ENCODE results near the gene ATP6V0E2. TPM values are rescaled to one million over a fixed set of nuclear protein-coding genes. Genes with fewer than 3 reads are reported as not detected.

ATP6V0E2 gene
- total and polyA plus RNA-seq, 3 donors from 2014 or later: 14.0 to 37.1 (median 30.3) TPM

DNA sequence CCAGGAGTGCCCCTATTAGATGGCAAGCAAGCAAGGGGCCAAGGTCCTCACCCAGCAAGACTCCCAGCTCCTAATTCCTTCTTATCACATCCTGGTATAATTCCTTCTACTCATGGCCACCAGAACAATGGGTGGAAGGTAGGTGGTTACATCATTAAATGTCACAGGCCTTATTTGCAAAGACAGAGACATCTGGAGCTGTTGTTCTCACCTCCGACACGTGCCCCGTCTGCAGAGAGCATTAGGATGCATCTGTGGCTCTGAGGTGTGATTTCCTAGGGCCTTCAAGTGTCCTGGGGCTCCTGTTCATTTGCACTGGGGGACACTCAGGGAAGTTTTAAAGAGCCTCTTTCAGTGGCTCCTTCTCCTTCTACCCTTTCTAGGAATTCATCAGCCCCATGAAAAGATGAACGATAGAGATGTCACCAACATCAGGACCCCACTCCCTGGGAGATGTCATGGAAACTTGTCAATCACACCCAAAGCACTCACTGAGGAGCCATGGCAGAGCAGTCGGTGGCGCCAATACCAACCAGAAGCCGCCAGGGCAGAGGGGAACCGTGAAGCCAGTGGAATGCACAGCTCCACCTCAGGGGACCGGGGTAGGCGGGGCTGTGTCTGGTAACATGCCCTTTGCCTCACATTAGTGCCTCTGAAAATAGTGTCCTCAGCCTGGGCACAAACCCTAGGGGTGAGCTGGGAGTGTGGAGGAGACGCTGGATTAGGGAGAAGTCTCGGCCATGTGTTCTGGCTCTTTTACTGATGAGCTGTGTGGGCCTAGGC, 2.9 kb upstream of the ATP6V0E2 start:
- Histone ChIP-seq H3K27me3 (no peaks in the 10 kb centered on the region), H3K4me1 (peaks cover 4% of the 10 kb centered on the region), H3K36me3 (ENCODE audit: low read depth, missing control alignments) (no peaks in the 10 kb centered on the region), H3K27ac (no peak overlapping the region), H3K4me3 (no peak overlapping the region), H3K9me3 (no peaks in the 10 kb centered on the region)
- DNase-seq: peak; percentile 12
- 90 to 94% methylated on average over 9 to 12 of the region's 12 CpGs for WGBS, 2 donors
- TF ChIP-seq POLR2A (IDR thresholded peaks at IDR 0.05): no peak
- TF ChIP-seq, protein P1, sequence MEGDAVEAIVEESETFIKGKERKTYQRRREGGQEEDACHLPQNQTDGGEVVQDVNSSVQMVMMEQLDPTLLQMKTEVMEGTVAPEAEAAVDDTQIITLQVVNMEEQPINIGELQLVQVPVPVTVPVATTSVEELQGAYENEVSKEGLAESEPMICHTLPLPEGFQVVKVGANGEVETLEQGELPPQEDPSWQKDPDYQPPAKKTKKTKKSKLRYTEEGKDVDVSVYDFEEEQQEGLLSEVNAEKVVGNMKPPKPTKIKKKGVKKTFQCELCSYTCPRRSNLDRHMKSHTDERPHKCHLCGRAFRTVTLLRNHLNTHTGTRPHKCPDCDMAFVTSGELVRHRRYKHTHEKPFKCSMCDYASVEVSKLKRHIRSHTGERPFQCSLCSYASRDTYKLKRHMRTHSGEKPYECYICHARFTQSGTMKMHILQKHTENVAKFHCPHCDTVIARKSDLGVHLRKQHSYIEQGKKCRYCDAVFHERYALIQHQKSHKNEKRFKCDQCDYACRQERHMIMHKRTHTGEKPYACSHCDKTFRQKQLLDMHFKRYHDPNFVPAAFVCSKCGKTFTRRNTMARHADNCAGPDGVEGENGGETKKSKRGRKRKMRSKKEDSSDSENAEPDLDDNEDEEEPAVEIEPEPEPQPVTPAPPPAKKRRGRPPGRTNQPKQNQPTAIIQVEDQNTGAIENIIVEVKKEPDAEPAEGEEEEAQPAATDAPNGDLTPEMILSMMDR (IDR thresholded peaks at IDR 0.05): no peak
- intact Hi-C loops (cut with DNase I; ENCODE audit: low total_unique reads): no loop called here

- peak; percentile 6 for DNase-seq
- TF ChIP-seq, protein P1 (IDR thresholded peaks at IDR 0.05): no peak
- no peak for TF ChIP-seq POLR2A (IDR thresholded peaks at IDR 0.05)
- 100% methylated on average over 1 of the region's 1 CpG for whole genome bisulfite sequencing, 2 donors
- no peaks in the 10 kb centered on the region for H3K36me3 ChIP-seq (ENCODE audit: low read depth, missing control alignments)
- peaks cover 4% of the 10 kb centered on the region for H3K4me1 ChIP-seq
- no peak overlapping the region for H3K4me3 ChIP-seq
- H3K9me3 ChIP-seq: no peaks in the 10 kb centered on the region
- intact Hi-C loops (cut with DNase I; ENCODE audit: low total_unique reads): no loop called here
- H3K27me3 ChIP-seq: no peaks in the 10 kb centered on the region
- H3K27ac ChIP-seq: no peak overlapping the region
Measured at GRCh38 chr7:149871576-149871975, 2.2 kb upstream of the ATP6V0E2 start.

DNA sequence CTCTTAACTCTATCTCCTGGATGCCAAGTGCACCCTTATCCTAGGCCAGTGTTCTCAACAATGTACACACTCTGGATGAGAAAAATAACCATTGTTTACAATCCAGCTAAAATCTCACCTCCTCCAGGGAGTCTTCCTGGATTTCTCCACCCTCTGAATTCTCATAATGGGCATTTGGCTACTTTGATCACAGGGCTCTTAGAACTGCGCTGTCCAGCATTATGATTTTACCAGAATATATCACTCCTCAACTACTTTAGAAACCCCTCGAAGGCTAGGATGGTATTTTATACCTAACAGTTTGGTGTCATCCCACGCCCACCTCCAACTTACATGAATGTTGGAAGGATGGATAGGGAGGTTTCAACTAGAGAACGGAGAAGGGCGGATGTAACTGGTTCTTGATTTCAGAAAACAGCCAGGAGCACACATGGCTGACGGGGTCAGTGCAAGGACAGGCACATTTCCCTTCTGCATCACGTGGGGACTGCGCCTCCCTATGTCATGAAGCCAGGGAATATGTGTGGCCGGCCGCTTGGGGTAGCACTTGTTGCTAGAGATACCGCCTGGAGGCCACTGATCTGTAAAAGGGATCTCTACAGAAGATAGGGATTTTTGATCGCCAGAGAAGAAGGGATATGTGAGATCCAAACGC, 1.2 kb upstream of the ATP6V0E2 start:
- peak; percentile 89 for DNase-seq
- Histone ChIP-seq H3K4me3 (peak overlapping the region; percentile 73 to 81), H3K36me3 (ENCODE audit: low read depth, missing control alignments) (no peaks in the 10 kb centered on the region), H3K27me3 (no peaks in the 10 kb centered on the region), H3K4me1 (peaks cover 4% of the 10 kb centered on the region), H3K9me3 (no peaks in the 10 kb centered on the region), H3K27ac (peak overlapping the region; percentile 37 to 90)
- 12 to 13% methylated on average over 11 to 13 of the region's 13 CpGs for WGBS, 2 donors
- TF ChIP-seq POLR2A (IDR thresholded peaks at IDR 0.05): no peak
- TF ChIP-seq, protein P1 (IDR thresholded peaks at IDR 0.05): no peak
- intact Hi-C loops (cut with DNase I; ENCODE audit: low total_unique reads): no loop called here

DNA sequence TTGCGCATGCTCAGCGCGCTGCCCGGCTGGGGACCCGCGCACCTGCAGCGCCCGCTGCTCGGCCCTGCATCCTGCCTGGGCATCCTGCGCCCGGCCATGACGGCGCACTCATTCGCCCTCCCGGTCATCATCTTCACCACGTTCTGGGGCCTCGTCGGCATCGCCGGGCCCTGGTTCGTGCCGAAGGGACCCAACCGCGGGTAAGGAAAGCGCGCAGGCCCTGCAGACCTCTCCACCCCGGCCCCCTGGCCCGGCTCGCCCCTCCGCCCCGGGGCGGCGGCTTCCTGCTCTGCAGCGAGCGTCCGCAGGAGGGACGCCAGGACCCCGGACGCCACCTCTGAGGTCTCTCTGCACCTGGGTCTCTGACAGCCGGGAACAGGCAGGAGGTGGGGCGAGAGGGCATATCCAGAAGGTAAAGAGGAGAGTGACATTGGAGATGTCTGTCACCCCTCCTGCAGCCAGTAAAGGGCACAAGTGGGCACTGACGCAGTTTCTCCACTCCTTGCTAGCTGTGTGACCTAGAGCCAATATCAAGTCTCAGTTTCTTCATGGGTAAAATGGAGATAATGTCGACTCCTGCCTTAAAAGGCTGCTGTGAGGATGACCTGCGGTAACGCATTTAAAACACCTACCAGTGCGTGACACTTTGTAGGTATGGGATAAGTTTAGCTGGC, 338 bp downstream of the ATP6V0E2 start:
- intact Hi-C loops (cut with DNase I; ENCODE audit: low total_unique reads): no loop called here

More for the DNA sequence above, 338 bp downstream of the ATP6V0E2 start:
- Histone ChIP-seq H3K4me1 (peaks cover 4% of the 10 kb centered on the region), H3K4me3 (peak overlapping the region; percentile 73 to 81), H3K27ac (no peak overlapping the region), H3K27me3 (no peaks in the 10 kb centered on the region), H3K9me3 (no peaks in the 10 kb centered on the region), H3K36me3 (ENCODE audit: low read depth, missing control alignments) (no peaks in the 10 kb centered on the region)
- no peak for DNase-seq
- no peak for TF ChIP-seq POLR2A (IDR thresholded peaks at IDR 0.05)
- TF ChIP-seq, protein P1 (IDR thresholded peaks at IDR 0.05): no peak
- 8 to 16% methylated on average over 15 to 39 of the region's 46 CpGs for WGBS, 2 donors
